Smooth muscle cell (in vitro differentiated cells): ENCODE measurements around the gene TXNRD2. TPM values are rescaled to one million over a fixed set of nuclear protein-coding genes. Genes with fewer than 3 reads are reported as not detected.
A peak's percentile ranks its signal among the peaks of the same experiment; 100 is the strongest.

Experiments used
- DNase-seq: peaks from one replicate; lab custom pipeline; 2025; ENCODE audit not compliant: unreplicated experiment; lab: John Stamatoyannopoulos, UW
- H2AFZ ChIP-seq: fragments of 200-600 bp; sonication (generic); 2 replicates; pipeline ENCODE4 v1.6.0; 2016; ENCODE audit warnings: antibody characterized with exemption, low read depth, mild to moderate bottlenecking
- H3F3A ChIP-seq: fragments of 200-600 bp; sonication (generic); 2 replicates; pipeline ENCODE4 v1.6.0; 2017; ENCODE audit warnings: antibody characterized with exemption, low read depth
- H3K27ac ChIP-seq: fragments of 200-600 bp; sonication (generic); 2 replicates; pipeline ENCODE4 v1.5.1; 2016; ENCODE audit warnings: low read depth, mild to moderate bottlenecking
- H3K27me3 ChIP-seq: fragments of 200-600 bp; sonication (generic); 2 replicates; pipeline ENCODE4 v1.6.1; 2016; ENCODE audit warnings: low read depth, mild to moderate bottlenecking
- H3K36me3 ChIP-seq: fragments of 200-600 bp; sonication (generic); 2 replicates; pipeline ENCODE4 v1.5.1; 2016; ENCODE audit warnings: low read depth
- H3K4me1 ChIP-seq: fragments of 200-600 bp; sonication (generic); 2 replicates; pipeline ENCODE4 v1.5.1; 2016; ENCODE audit warnings: low read depth
- H3K4me2 ChIP-seq: fragments of 200-600 bp; sonication (generic); 2 replicates; pipeline ENCODE4 v1.6.0; 2016; ENCODE audit warnings: mild to moderate bottlenecking
- H3K4me3 ChIP-seq: fragments of 200-600 bp; sonication (generic); 2 replicates; pipeline ENCODE4 v1.5.1; 2016; ENCODE audit warnings: mild to moderate bottlenecking
- H3K79me2 ChIP-seq: fragments of 200-600 bp; sonication (generic); 2 replicates; pipeline ENCODE4 v1.6.0; 2016; ENCODE audit warnings: low read depth, mild to moderate bottlenecking
- H3K9ac ChIP-seq: fragments of 200-600 bp; sonication (generic); 2 replicates; pipeline ENCODE4 v1.6.0; 2016; ENCODE audit warnings: low read depth
- H3K9me3 ChIP-seq: fragments of 200-600 bp; sonication (generic); replicated peaks from 2 replicates; pipeline ENCODE4 v1.5.1; 2016; ENCODE audit warnings: low read depth
- H4K20me1 ChIP-seq: fragments of 200-600 bp; sonication (generic); 2 replicates; pipeline ENCODE4 v1.6.0; 2016; ENCODE audit warnings: low read depth
- WGBS: methylation state at CpG from one replicate; pipeline ENCODE4 v1.1.7; 2016; ENCODE audit warnings: low lambda C conversion rate; 5-methylcytosine and 5-hydroxymethylcytosine counted together
- polyA plus RNA-seq: library from polyadenylated mRNA; unstranded; fragments of >200 nt; fragmentation: Nextera tagmentation; extraction: Ambion mirVana; gene quantifications from 2 replicates; pipeline ENCODE4 v1.2.1, GENCODE V29; 2016
- total RNA-seq: library from RNA; depleted of rRNA; stranded (reverse); fragments of >200 nt; gene quantifications from 2 replicates; pipeline ENCODE4 v1.2.3, GENCODE V29; 2014
- TF ChIP-seq, protein P1 (sequence below): fragments of 200-600 bp; sonication (generic); IDR thresholded peaks from 2 replicates; pipeline ENCODE4 v1.5.1; 2017; ENCODE audit warnings: borderline replicate concordance, mild to moderate bottlenecking, antibody characterized with exemption; ENCODE audit not compliant: insufficient read depth, poor library complexity, severe bottlenecking

The TXNRD2 gene
- total and polyA plus RNA-seq, 2 experiments from 2014 or later: 3.2 TPM; not detected in 1

DNA sequence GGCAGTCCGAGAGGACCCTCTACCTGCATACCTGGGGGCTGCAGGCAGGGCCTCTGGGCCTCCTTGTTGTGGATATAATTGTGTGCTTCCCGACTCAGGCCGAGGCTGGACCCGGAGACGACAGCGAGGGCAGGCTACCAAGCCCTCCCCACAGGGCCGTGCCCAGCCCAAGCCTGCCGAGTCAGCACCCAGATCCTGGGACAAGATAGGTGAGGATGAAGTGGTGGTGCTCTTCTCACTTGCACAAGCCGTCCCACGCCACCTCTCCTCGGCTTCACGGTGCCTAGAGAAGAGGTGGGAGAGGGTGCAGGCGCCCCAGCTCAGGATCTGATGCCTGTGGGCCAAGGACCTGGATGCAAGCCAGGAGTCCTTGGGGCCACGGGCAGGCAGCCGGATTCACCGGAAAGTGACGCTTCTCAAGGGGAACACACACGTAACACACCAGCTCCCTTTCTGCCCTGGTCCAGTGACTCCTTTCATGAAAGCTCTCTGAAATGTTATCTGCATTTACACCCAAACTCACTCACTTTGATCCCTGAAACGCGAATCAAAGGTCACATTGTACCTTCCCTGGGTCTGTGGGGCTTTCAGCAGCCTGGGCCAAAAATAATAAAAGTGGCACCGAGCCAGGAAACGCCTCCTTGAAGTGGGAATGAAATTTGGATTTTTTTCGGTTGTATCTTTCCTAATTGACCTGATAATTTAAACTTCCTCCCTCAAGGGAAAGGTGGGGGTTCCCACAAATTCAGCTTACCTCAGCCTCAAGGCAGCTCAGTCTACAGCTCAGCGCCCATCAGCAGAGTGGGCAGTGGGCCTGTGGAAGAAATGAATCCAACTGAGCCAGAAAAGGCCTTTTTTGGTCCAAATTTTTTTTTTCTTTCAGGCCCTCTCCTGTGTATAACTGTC lies 85.9 kb downstream of the TXNRD2 start:
- Histone ChIP-seq H3K9me3 (no peaks in the 10 kb centered on the region), H3K4me3 (peak overlapping the region; percentile 88), H3K4me1 (peaks cover 16% of the 10 kb centered on the region), H4K20me1 (peaks cover 28% of the 10 kb centered on the region), H3K79me2 (peaks cover 31% of the 10 kb centered on the region), H3F3A (no peaks in the 10 kb centered on the region), H3K36me3 (no peaks in the 10 kb centered on the region), H3K27me3 (no peaks in the 10 kb centered on the region), H3K27ac (peak overlapping the region; percentile 36), H2AFZ (peak overlapping the region; percentile 96), H3K4me2 (peak overlapping the region; percentile 90), H3K9ac (peak overlapping the region; percentile 50)
- no peak for DNase-seq
- 44% methylated on average over 24 of the region's 24 CpGs for WGBS
- TF ChIP-seq, protein P1, sequence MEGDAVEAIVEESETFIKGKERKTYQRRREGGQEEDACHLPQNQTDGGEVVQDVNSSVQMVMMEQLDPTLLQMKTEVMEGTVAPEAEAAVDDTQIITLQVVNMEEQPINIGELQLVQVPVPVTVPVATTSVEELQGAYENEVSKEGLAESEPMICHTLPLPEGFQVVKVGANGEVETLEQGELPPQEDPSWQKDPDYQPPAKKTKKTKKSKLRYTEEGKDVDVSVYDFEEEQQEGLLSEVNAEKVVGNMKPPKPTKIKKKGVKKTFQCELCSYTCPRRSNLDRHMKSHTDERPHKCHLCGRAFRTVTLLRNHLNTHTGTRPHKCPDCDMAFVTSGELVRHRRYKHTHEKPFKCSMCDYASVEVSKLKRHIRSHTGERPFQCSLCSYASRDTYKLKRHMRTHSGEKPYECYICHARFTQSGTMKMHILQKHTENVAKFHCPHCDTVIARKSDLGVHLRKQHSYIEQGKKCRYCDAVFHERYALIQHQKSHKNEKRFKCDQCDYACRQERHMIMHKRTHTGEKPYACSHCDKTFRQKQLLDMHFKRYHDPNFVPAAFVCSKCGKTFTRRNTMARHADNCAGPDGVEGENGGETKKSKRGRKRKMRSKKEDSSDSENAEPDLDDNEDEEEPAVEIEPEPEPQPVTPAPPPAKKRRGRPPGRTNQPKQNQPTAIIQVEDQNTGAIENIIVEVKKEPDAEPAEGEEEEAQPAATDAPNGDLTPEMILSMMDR: no peak

DNA sequence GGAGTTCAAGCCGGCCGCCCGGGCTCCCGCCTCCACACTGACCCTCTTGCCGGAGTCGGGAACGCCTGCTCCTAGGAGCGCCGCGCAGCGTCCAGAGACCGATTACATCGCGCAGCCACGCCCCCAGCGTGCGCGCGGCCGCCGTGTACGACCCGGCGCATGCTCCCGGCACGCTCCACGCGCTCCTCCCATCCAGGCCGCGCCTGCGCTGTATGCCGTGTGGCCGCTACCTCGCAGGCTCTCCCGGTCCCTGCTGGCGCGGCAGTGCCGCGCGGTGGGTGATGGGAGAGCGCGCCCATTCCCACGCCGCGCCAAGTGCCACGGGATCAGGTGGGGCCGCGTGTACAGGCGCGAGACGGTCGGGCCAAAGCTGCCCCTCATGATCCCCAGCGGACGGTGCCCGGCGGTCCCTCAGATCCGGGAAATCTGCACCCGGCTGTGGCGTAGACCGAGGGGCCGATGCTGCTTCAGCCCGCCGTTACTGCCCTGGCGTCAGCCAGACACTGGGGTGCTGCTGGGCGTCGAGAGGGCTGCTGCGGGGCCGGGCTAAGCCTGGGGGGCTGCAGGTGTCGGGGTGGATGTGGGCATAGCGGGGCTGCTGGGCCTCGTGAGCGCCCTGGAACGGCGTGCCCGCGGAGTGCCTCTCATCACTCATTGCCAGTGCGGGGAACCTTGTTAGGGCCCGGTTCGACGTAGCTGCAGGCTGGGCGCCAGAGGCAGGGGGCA lies 86.7 kb downstream of the TXNRD2 start, which contains the start of the genes GNB1L and RTL10:
TSS of gene GNB1L (minus strand) at position 97 of the 726 bp plus-strand sequence. CDS start 33,519 bp downstream, outside the sequence.
TSS of gene RTL10 (minus strand) at position 97 of the 726 bp plus-strand sequence. CDS start 2,613 bp downstream, outside the sequence.
- TF ChIP-seq, protein P1: no peak
- peaks cover 31% of the 10 kb centered on the region for H3K79me2 ChIP-seq
- 2% methylated on average over 76 of the region's 81 CpGs for WGBS

DNA sequence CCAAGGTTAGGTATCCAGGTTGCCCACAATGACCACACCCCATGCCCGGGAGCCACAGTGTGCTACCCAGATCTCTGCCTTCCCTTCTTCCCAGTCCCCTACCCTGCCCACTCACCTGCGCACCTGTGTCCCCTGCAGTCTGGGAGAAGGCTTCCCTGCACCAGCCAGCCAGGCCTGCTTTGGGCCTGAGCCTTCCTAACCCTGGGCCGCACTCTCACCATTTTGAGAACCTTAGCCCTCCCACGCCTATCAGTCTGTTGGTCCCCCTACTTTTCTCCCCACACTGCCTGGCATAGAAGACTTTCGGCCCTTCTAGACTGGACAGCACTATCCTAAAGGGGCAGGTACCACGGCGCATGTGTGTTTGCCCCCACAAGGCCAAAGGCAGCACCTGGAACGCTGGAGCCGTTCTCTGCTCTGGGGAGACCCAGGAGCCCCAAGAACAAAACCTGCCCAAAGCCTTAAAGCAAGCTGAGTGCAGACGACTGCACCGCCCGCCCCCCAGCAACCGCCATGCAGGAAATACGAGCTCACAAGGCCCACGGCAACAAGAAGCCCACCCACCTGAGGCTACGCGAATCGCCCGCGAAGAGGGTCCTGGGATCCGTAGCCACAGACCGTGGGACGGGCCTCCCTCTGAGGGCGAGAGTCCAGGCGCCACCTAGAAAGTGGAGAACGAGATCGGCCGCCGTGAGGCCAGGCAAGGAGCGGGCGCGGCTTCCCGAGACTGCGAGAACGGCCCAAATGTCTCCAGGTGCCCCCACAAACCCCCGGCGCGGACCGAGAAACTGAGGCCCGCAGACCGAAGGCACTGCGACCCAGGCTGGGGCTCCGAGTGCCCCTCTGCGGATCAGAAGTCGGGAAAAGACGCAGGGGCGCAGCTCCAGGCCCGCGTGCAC lies 87.5 kb downstream of the TXNRD2 start:
- H3K9ac ChIP-seq: peak overlapping the region; percentile 75
- H3K4me3 ChIP-seq: peak overlapping the region; percentile 88
- H2AFZ ChIP-seq: peak overlapping the region; percentile 44
- H3K4me2 ChIP-seq: peak overlapping the region; percentile 90
- peaks cover 16% of the 10 kb centered on the region for H3K4me1 ChIP-seq
- DNase-seq: no peak
- TF ChIP-seq, protein P1: no peak
- peak overlapping the region; percentile 46 for H3K27ac ChIP-seq
- H4K20me1 ChIP-seq: peaks cover 28% of the 10 kb centered on the region
- H3F3A ChIP-seq: no peaks in the 10 kb centered on the region
- 4% methylated on average over 46 of the region's 49 CpGs for WGBS
- H3K9me3 ChIP-seq: no peaks in the 10 kb centered on the region
- H3K27me3 ChIP-seq: no peaks in the 10 kb centered on the region
- peaks cover 31% of the 10 kb centered on the region for H3K79me2 ChIP-seq
- no peaks in the 10 kb centered on the region for H3K36me3 ChIP-seq

More for the DNA sequence above, 86.7 kb downstream of the TXNRD2 start, which contains the start of the genes GNB1L and RTL10:
- DNase-seq: peak; percentile 87
- Histone ChIP-seq H3K36me3 (no peaks in the 10 kb centered on the region), H3K4me1 (peaks cover 16% of the 10 kb centered on the region), H3K27ac (peak within 1 kb of the TSS; percentile 46), H3K27me3 (no peaks in the 10 kb centered on the region), H4K20me1 (peaks cover 28% of the 10 kb centered on the region), H3K4me3 (peak within 1 kb of the TSS; percentile 88), H3K9ac (peak within 1 kb of the TSS; percentile 75), H2AFZ (peak within 1 kb of the TSS; percentile 96), H3F3A (no peaks in the 10 kb centered on the region), H3K4me2 (peak within 1 kb of the TSS; percentile 90), H3K9me3 (no peaks in the 10 kb centered on the region)
